Measurements from ENCODE around the gene HELB. TPM values are rescaled to one million over a fixed set of nuclear protein-coding genes. Genes with fewer than 3 reads are reported as not detected.

The HELB gene
- total RNA-seq, 3 donors from 2014 or later = 4.0 to 11.1 (median 7.2) TPM

GRCh38 chr12:66287275-66287674, 15.0 kb upstream of the HELB start:
- Histone ChIP-seq H3K9me3 (no peaks in the 10 kb centered on the region), H3K4me1 (no peaks in the 10 kb centered on the region), H3K4me3 (no peak overlapping the region), H3K36me3 (no peaks in the 10 kb centered on the region), H3K27ac (no peak overlapping the region), H3K27me3 (no peaks in the 10 kb centered on the region)
- intact Hi-C loops (cut with DNase I; ENCODE audit: low total_unique reads) = no loop called here
- no peak for TF ChIP-seq POLR2A (IDR thresholded peaks at IDR 0.05)
- no peak for TF ChIP-seq CTCF (IDR thresholded peaks at IDR 0.05)
- TF ChIP-seq POLR2AphosphoS5 (IDR thresholded peaks at IDR 0.05) = no peak
- DNase-seq (ENCODE audit: low spot score in 2 of 2) = no peak

- intact Hi-C loops (cut with DNase I; ENCODE audit: low total_unique reads) = no loop called here
- no peak for DNase-seq (ENCODE audit: low spot score in 2 of 2)
- Histone ChIP-seq H3K36me3 (no peaks in the 10 kb centered on the region), H3K4me3 (no peak overlapping the region), H3K9me3 (no peaks in the 10 kb centered on the region), H3K4me1 (no peaks in the 10 kb centered on the region), H3K27ac (no peak overlapping the region), H3K27me3 (peaks cover 0 to 5% of the 10 kb centered on the region in 2 donors)
- TF ChIP-seq POLR2AphosphoS5 (IDR thresholded peaks at IDR 0.05) (no peak), POLR2A (IDR thresholded peaks at IDR 0.05) (no peak), CTCF (IDR thresholded peaks at IDR 0.05) (no peak)
Observed at GRCh38 chr12:66288121-66288520, 14.2 kb upstream of the HELB start.

- no peak for TF ChIP-seq POLR2AphosphoS5 (IDR thresholded peaks at IDR 0.05)
- TF ChIP-seq CTCF (IDR thresholded peaks at IDR 0.05) = no peak
- TF ChIP-seq POLR2A (IDR thresholded peaks at IDR 0.05) = no peak
- intact Hi-C loops (cut with DNase I; ENCODE audit: low total_unique reads) = no loop called here
- H3K27ac ChIP-seq = no peak overlapping the region
- H3K9me3 ChIP-seq = no peaks in the 10 kb centered on the region
- peaks cover 0 to 5% of the 10 kb centered on the region in 2 donors for H3K27me3 ChIP-seq
- no peak overlapping the region for H3K4me3 ChIP-seq
- DNase-seq (ENCODE audit: low spot score in 2 of 2) = no peak
- H3K4me1 ChIP-seq = no peaks in the 10 kb centered on the region
- no peaks in the 10 kb centered on the region for H3K36me3 ChIP-seq
Observed at GRCh38 chr12:66289485-66289884, 12.8 kb upstream of the HELB start.

GRCh38 chr12:66290716-66291200, 11.5 kb upstream of the HELB start:
- no peaks in the 10 kb centered on the region for H3K4me1 ChIP-seq
- TF ChIP-seq POLR2AphosphoS5 (IDR thresholded peaks at IDR 0.05) (no peak), POLR2A (IDR thresholded peaks at IDR 0.05) (no peak), CTCF (IDR thresholded peaks at IDR 0.05) (no peak)
- peaks cover 0 to 5% of the 10 kb centered on the region in 2 donors for H3K27me3 ChIP-seq
- no peaks in the 10 kb centered on the region for H3K36me3 ChIP-seq
- H3K9me3 ChIP-seq = no peaks in the 10 kb centered on the region
- DNase-seq (ENCODE audit: low spot score in 2 of 2) = no peak
- intact Hi-C loops (cut with DNase I; ENCODE audit: low total_unique reads) = no loop called here
- H3K27ac ChIP-seq = no peak overlapping the region
- H3K4me3 ChIP-seq = no peak overlapping the region

GRCh38 chr12:66296176-66296683, 6.1 kb upstream of the HELB start:
- TF ChIP-seq POLR2AphosphoS5 (IDR thresholded peaks at IDR 0.05) = no peak
- no peak for TF ChIP-seq POLR2A (IDR thresholded peaks at IDR 0.05)
- TF ChIP-seq CTCF (IDR thresholded peaks at IDR 0.05) = no peak
- Histone ChIP-seq H3K4me1 (no peaks in the 10 kb centered on the region), H3K36me3 (no peaks in the 10 kb centered on the region), H3K27me3 (peaks cover 0 to 5% of the 10 kb centered on the region in 2 donors), H3K4me3 (no peak overlapping the region), H3K27ac (no peak overlapping the region), H3K9me3 (no peaks in the 10 kb centered on the region)
- no peak for DNase-seq (ENCODE audit: low spot score in 2 of 2)
- intact Hi-C loops (cut with DNase I; ENCODE audit: low total_unique reads) = no loop called here
